Smooth muscle cell (in vitro differentiated cells): ENCODE measurements around the gene ZFAND3. TPM values are rescaled to one million over a fixed set of nuclear protein-coding genes. Genes with fewer than 3 reads are reported as not detected.

ENCODE experiments used
- DNase-seq: peaks from one replicate; lab custom pipeline; 2025; ENCODE audit not compliant: unreplicated experiment; lab: John Stamatoyannopoulos, UW
- H2AFZ ChIP-seq: fragments of 200-600 bp; sonication (generic); 2 replicates; pipeline ENCODE4 v1.6.0; 2016; ENCODE audit warnings: antibody characterized with exemption, low read depth, mild to moderate bottlenecking
- H3F3A ChIP-seq: fragments of 200-600 bp; sonication (generic); 2 replicates; pipeline ENCODE4 v1.6.0; 2017; ENCODE audit warnings: antibody characterized with exemption, low read depth
- H3K27ac ChIP-seq: fragments of 200-600 bp; sonication (generic); 2 replicates; pipeline ENCODE4 v1.5.1; 2016; ENCODE audit warnings: low read depth, mild to moderate bottlenecking
- H3K27me3 ChIP-seq: fragments of 200-600 bp; sonication (generic); 2 replicates; pipeline ENCODE4 v1.6.1; 2016; ENCODE audit warnings: low read depth, mild to moderate bottlenecking
- H3K36me3 ChIP-seq: fragments of 200-600 bp; sonication (generic); 2 replicates; pipeline ENCODE4 v1.5.1; 2016; ENCODE audit warnings: low read depth
- H3K4me1 ChIP-seq: fragments of 200-600 bp; sonication (generic); 2 replicates; pipeline ENCODE4 v1.5.1; 2016; ENCODE audit warnings: low read depth
- H3K4me2 ChIP-seq: fragments of 200-600 bp; sonication (generic); 2 replicates; pipeline ENCODE4 v1.6.0; 2016; ENCODE audit warnings: mild to moderate bottlenecking
- H3K4me3 ChIP-seq: fragments of 200-600 bp; sonication (generic); 2 replicates; pipeline ENCODE4 v1.5.1; 2016; ENCODE audit warnings: mild to moderate bottlenecking
- H3K79me2 ChIP-seq: fragments of 200-600 bp; sonication (generic); 2 replicates; pipeline ENCODE4 v1.6.0; 2016; ENCODE audit warnings: low read depth, mild to moderate bottlenecking
- H3K9ac ChIP-seq: fragments of 200-600 bp; sonication (generic); 2 replicates; pipeline ENCODE4 v1.6.0; 2016; ENCODE audit warnings: low read depth
- H3K9me3 ChIP-seq: fragments of 200-600 bp; sonication (generic); replicated peaks from 2 replicates; pipeline ENCODE4 v1.5.1; 2016; ENCODE audit warnings: low read depth
- H4K20me1 ChIP-seq: fragments of 200-600 bp; sonication (generic); 2 replicates; pipeline ENCODE4 v1.6.0; 2016; ENCODE audit warnings: low read depth
- CTCF ChIP-seq: fragments of 200-600 bp; sonication (generic); IDR thresholded peaks from 2 replicates; pipeline ENCODE4 v1.5.1; 2017; ENCODE audit warnings: borderline replicate concordance, mild to moderate bottlenecking, antibody characterized with exemption; ENCODE audit not compliant: insufficient read depth, poor library complexity, severe bottlenecking
- WGBS: methylation state at CpG from one replicate; pipeline ENCODE4 v1.1.7; 2016; ENCODE audit warnings: low lambda C conversion rate; 5-methylcytosine and 5-hydroxymethylcytosine counted together
- polyA plus RNA-seq: library from polyadenylated mRNA; unstranded; fragments of >200 nt; fragmentation: Nextera tagmentation; extraction: Ambion mirVana; gene quantifications from 2 replicates; pipeline ENCODE4 v1.2.1, GENCODE V29; 2016
- small RNA-seq: library from RNA; depleted of rRNA; stranded (forward); fragments of <200 nt; gene quantifications from one replicate; pipeline ENCODE3, GENCODE V24; 2014
- total RNA-seq: library from RNA; depleted of rRNA; stranded (reverse); fragments of >200 nt; gene quantifications from 2 replicates; pipeline ENCODE4 v1.2.3, GENCODE V29; 2014

The ZFAND3 gene
- total and polyA plus RNA-seq, 2 experiments from 2014 or later = 27.6 to 40.5 TPM

DNA sequence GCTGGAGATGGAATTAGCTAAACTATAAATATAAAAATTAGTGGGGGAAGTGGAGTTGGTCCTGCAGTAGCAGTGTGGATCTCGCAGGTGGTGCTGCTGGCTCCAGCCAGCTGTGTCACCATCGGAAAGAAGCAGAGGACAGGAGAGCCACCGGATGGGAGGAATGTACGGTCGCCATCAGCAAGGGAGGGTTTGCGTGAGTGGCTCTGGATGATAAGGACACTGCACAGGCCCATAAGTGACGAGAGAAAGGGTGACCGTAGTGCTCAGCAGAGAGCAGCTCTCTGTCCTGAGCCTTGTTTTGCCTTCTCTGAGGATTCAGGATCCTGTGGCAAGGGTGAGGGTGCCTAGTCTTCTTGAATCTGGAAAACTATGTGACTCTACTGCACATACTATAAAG is 378.7 kb downstream of the ZFAND3 start:
- H3K4me1 ChIP-seq = no peaks in the 10 kb centered on the region
- no peaks in the 10 kb centered on the region for H3K36me3 ChIP-seq
- H3K9ac ChIP-seq = no peak overlapping the region
- H3F3A ChIP-seq = no peaks in the 10 kb centered on the region
- H3K27ac ChIP-seq = no peak overlapping the region
- H3K79me2 ChIP-seq = no peaks in the 10 kb centered on the region
- no peak overlapping the region for H3K4me2 ChIP-seq
- no peak for DNase-seq
- TF ChIP-seq CTCF = no peak
- no peaks in the 10 kb centered on the region for H3K9me3 ChIP-seq
- no peaks in the 10 kb centered on the region for H3K27me3 ChIP-seq
- whole genome bisulfite sequencing = 81% methylated on average over 8 of the region's 8 CpGs
- H3K4me3 ChIP-seq = no peak overlapping the region
- H4K20me1 ChIP-seq = no peaks in the 10 kb centered on the region
- no peak overlapping the region for H2AFZ ChIP-seq

Small RNA genes lying within 50 kb of the gene (small RNA-seq; reads per million reads assigned to genes)
- gene RN7SL285P = 0.53 reads per million, percentile 18 among the genes with 10 or more reads in this experiment
- 0.13 reads per million for gene RNU1-87P

Other genes with a start within 250 kb of the ZFAND3 start
- 5.7 and 12.5 TPM in 2 replicates for gene MDGA1, start 121.8 kb upstream of the ZFAND3 start, total RNA-seq
- gene MDGA1, start 121.8 kb upstream of the ZFAND3 start, polyA plus RNA-seq = 1.5 and 2.4 TPM in 2 replicates